K562 (cell line): ENCODE measurements around the gene MLST8. TPM values are rescaled to one million over a fixed set of nuclear protein-coding genes. Genes with fewer than 3 reads are reported as not detected.

Experiments used
- BCLAF1 ChIP-seq, 2 experiments: fragments of 450-650 bp in 1 of 2; IDR thresholded peaks; 2 replicates each; pipeline ENCODE4 v1.6.1; 2011 to 2017; ENCODE audit warnings: low read depth in 2 of 2, antibody characterized with exemption in 1 of 2, borderline replicate concordance in 1 of 2, low read length in 1 of 2, mild to moderate bottlenecking in 1 of 2, mixed read lengths in 1 of 2; ENCODE audit not compliant: control insufficient read depth in 1 of 2
- ERF ChIP-seq: fragments of 450-650 bp; formaldehyde crosslinking; IDR thresholded peaks from 2 replicates; pipeline ENCODE4 v1.4.0; 2020; ENCODE audit warnings: mild to moderate bottlenecking, mixed read lengths
- GABPB1 ChIP-seq: sonication (generic); formaldehyde crosslinking; IDR thresholded peaks from 2 replicates; pipeline ENCODE4 v1.8.0; 2022; ENCODE audit warnings: mild to moderate bottlenecking, missing genetic modification reagents
- HLTF ChIP-seq: fragments of 450-650 bp; IDR thresholded peaks from 2 replicates; pipeline ENCODE4 v1.6.1; 2016
- MAFF ChIP-seq: IDR thresholded peaks from 2 replicates; pipeline ENCODE4 v1.6.1; 2012; ENCODE audit warnings: low read length, improper control_type of control experiment
- MXD1 ChIP-seq: fragments of 250-450 bp; sonication (Bioruptor Pico); IDR thresholded peaks from 2 replicates; pipeline ENCODE4 v1.8.0; 2021; ENCODE audit warnings: borderline replicate concordance, mild to moderate bottlenecking, moderate library complexity; ENCODE audit not compliant: poor library complexity, severe bottlenecking
- PTRF ChIP-seq: fragments of 450-650 bp; IDR thresholded peaks from 2 replicates; pipeline ENCODE4 v1.6.1; 2016; ENCODE audit warnings: mild to moderate bottlenecking, missing genetic modification characterization, missing compliant biosample characterization
- SRF ChIP-seq, 2 experiments: fragments of 250-450, 450-650 bp in 1 of 2; sonication (Bioruptor Pico) in 1 of 2; sonication (generic) in 1 of 2; formaldehyde crosslinking; IDR thresholded peaks; 2 replicates each; pipeline versions ENCODE4 v1.5.0 to v1.5.1; 2020 to 2022; ENCODE audit warnings: mild to moderate bottlenecking in 1 of 2, missing genetic modification reagents in 1 of 2
- TAF15 ChIP-seq: fragments of 200-400 bp; formaldehyde crosslinking; IDR thresholded peaks from 2 replicates; pipeline ENCODE4 v1.6.1; 2017; ENCODE audit warnings: mild to moderate bottlenecking, low read depth, low read length, moderate library complexity
- ZBTB40 ChIP-seq, 2 experiments: fragments of 450-650 bp in 1 of 2; sonication (generic) in 1 of 2; formaldehyde crosslinking in 1 of 2; IDR thresholded peaks; 2 replicates each; pipeline versions ENCODE4 v1.7.1 to v1.9.0; 2016 to 2022; ENCODE audit warnings: inconsistent platforms in 1 of 2, mild to moderate bottlenecking in 1 of 2, missing genetic modification reagents in 1 of 2
- ZC3H11A ChIP-seq: IDR thresholded peaks from 2 replicates; pipeline ENCODE4 v1.6.1; 2012; ENCODE audit warnings: low read depth, low read length, improper control_type of control experiment
- ZNF12 ChIP-seq: sonication (generic); formaldehyde crosslinking; IDR thresholded peaks from 2 replicates; pipeline ENCODE4 v1.4.0; 2020; ENCODE audit warnings: mild to moderate bottlenecking, missing genetic modification reagents
- ZZZ3 ChIP-seq: fragments of 450-650 bp; IDR thresholded peaks from 2 replicates; pipeline ENCODE4 v1.6.1; 2016; ENCODE audit warnings: antibody characterized with exemption, mild to moderate bottlenecking, moderate library complexity
- polyA plus RNA-seq, 8 experiments: library from polyadenylated mRNA; depleted of rRNA in 4 of 8; stranded (reverse) in 5 of 8; unstranded in 3 of 8; fragments of >200 nt; fragmentation: Nextera tagmentation in 2 of 8; fragmentation: Illumina TruSeq in 1 of 8; extraction: Ambion mirVana in 2 of 8; extraction: Trizol in 1 of 8; gene quantifications; 2 replicates each; pipeline versions ENCODE4 v1.2.1 to v1.2.3, GENCODE V29; 2011 to 2014; ENCODE audit warnings: inconsistent platforms in 1 of 8, missing spikeins in 1 of 8
- total RNA-seq, 7 experiments: library from RNA; depleted of rRNA in 6 of 7; stranded (reverse); fragments of >200 nt in 6 of 7; fragmentation: Illumina TruSeq in 2 of 7; extraction: Trizol in 2 of 7; gene quantifications; 2 replicates each; pipeline versions ENCODE4 v1.2.1 to v1.2.3, GENCODE V29; 2011 to 2021; ENCODE audit warnings: low replicate concordance in 1 of 7

Gene MLST8
- total and polyA plus RNA-seq, 9 of the 15 experiments (the other 6 are each of a cell fraction or from before 2014, with no cell fraction given) = 1.5 to 116 (median 43.3) TPM

GRCh38 chr16:2205104-2205966 is at the start of gene MLST8 (continued):
- TF ChIP-seq ZBTB40 (IDR thresholded peaks at IDR 0.05) (0 out of 2 replicates have a peak, but pooled peaks have one; percentile 42), ZBTB40 (CRISPR knock-in tag; IDR thresholded peaks at IDR 0.05) (no peak), HLTF (no peak), MAFF (peak; percentile 16; the same call in 1 of the 2 replicates), MXD1 (no peak), ERF (CRISPR knock-in tag) (peak; percentile 93), TAF15 (no peak), BCLAF1 (IDR thresholded peaks at IDR 0.05; ENCODE audit: borderline replicate concordance in 1 of 2, control insufficient read depth in 1 of 2, low read depth in 2 of 2, low read length in 1 of 2) (peak in 1 of 2 experiments; percentile 87; a peak in 2 of 4 replicates), ZZZ3 (no peak), PTRF (no peak), GABPB1 (CRISPR knock-in tag) (peak; percentile 85), ZC3H11A (no peak), SRF (CRISPR knock-in tag; IDR thresholded peaks at IDR 0.05) (0 out of 4 replicates have a peak, but pooled peaks of 1 of the 2 experiments have one; percentile 28), ZNF12 (no peak; the same call in 1 of the 2 replicates)
